Gastroesophageal sphincter (tissue), 4 donors: ENCODE measurements around the gene ZEB2. TPM values are rescaled to one million over a fixed set of nuclear protein-coding genes. Genes with fewer than 3 reads are reported as not detected.

Experiments
- ATAC-seq: fragments of 150-250 bp; one replicate; pipeline ENCODE4 v1.9.1; 2016; ENCODE audit warnings: mild to moderate bottlenecking, moderate library complexity
- H3K27ac ChIP-seq, 4 donors: fragments of 200-600 bp; sonication (generic) in 3 of 4; 1 replicate in 3 of 4; 2 replicates in 1 of 4; pipeline ENCODE4 v1.5.1; 2016 to 2019
- H3K27me3 ChIP-seq: fragments of 200-600 bp; sonication (generic); one replicate; pipeline ENCODE4 v1.5.1; 2019
- H3K36me3 ChIP-seq, 2 donors: fragments of 200-600 bp; sonication (generic); one replicate each; pipeline ENCODE4 v1.5.1; 2019; ENCODE audit warnings: control low read depth in 1 of 2
- H3K4me1 ChIP-seq, 3 donors: fragments of 200-600 bp; sonication (generic); 1 replicate in 2 of 3; 2 replicates in 1 of 3; pipeline ENCODE4 v1.5.1; 2016 to 2019; ENCODE audit warnings: control low read depth in 2 of 3
- H3K4me3 ChIP-seq, 2 donors: fragments of 200-600 bp; sonication (generic); one replicate each; pipeline ENCODE4 v1.5.1; 2019; ENCODE audit warnings: mild to moderate bottlenecking in 1 of 2, moderate library complexity in 1 of 2
- H3K9me3 ChIP-seq, 3 donors: fragments of 200-600 bp; sonication (generic); one replicate each; pipeline ENCODE4 v1.5.1; 2017 to 2019; ENCODE audit warnings: control low read depth in 2 of 3
- EP300 ChIP-seq: sonication (generic); formaldehyde crosslinking; IDR thresholded peaks from one replicate; pipeline ENCODE4 v1.6.1; 2017; ENCODE audit warnings: antibody characterized with exemption, mild to moderate bottlenecking
- POLR2A ChIP-seq, 2 donors: fragments of 450-650 bp; IDR thresholded peaks; one replicate each; pipeline ENCODE4 v1.6.1; 2017; ENCODE audit warnings: antibody characterized with exemption in 2 of 2, mild to moderate bottlenecking in 2 of 2, moderate library complexity in 1 of 2
- POLR2AphosphoS5 ChIP-seq: sonication (generic); formaldehyde crosslinking; IDR thresholded peaks from one replicate; pipeline ENCODE4 v1.6.1; 2017; ENCODE audit warnings: antibody characterized with exemption
- WGBS, 2 donors: methylation state at CpG; one replicate each; pipeline ENCODE4 v1.1.5; 2018; ENCODE audit warnings: low coverage in 1 of 2; 5-methylcytosine and 5-hydroxymethylcytosine counted together
- total RNA-seq, 4 donors: library from RNA; depleted of rRNA; stranded (reverse); fragments of >200 nt; gene quantifications; one replicate each; pipeline ENCODE4 v1.1.0, GENCODE V29; 2016
- TF ChIP-seq, protein P1 (sequence below), 4 experiments: fragments of 200-600 bp in 2 of 4; fragments of 450-650 bp in 2 of 4; sonication (generic) in 1 of 4; IDR thresholded peaks; one replicate each; pipeline ENCODE4 v1.5.1; 2017 to 2019; ENCODE audit warnings: antibody characterized with exemption in 4 of 4, mild to moderate bottlenecking in 2 of 4, moderate library complexity in 2 of 4

Gene ZEB2
- total RNA-seq, 4 donors from 2014 or later, result 42.3 to 95.7 (median 53.8) TPM

DNA sequence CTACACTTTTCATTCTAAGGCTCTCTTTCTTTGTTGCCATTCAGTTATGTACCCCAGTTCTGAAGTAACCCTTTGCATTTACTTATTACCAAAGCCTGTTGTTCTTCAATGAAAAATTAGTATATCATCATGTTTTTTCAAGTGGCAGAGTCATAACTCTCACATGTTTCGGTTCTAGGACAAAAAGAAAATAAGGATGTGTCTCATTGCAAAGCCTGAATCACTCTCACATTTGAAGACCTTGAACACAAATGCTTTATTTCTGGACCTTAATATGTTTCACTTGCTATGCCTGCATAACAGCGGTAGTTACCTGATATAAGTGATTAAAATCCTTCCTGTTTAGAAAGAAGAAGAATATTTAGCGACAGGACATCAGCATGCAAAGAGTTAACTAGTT is 49.1 kb downstream of the ZEB2 start:
- ATAC-seq, result no peak
- no peak overlapping the region for H3K4me3 ChIP-seq
- WGBS, 2 donors, result 63 to 78% methylated on average over 2 to 3 of the region's 3 CpGs
- H3K27ac ChIP-seq, result no peak overlapping the region
- TF ChIP-seq EP300, result no peak
- no peak for TF ChIP-seq POLR2AphosphoS5
- no peak for TF ChIP-seq POLR2A (IDR thresholded peaks at IDR 0.05)
- TF ChIP-seq, protein P1, sequence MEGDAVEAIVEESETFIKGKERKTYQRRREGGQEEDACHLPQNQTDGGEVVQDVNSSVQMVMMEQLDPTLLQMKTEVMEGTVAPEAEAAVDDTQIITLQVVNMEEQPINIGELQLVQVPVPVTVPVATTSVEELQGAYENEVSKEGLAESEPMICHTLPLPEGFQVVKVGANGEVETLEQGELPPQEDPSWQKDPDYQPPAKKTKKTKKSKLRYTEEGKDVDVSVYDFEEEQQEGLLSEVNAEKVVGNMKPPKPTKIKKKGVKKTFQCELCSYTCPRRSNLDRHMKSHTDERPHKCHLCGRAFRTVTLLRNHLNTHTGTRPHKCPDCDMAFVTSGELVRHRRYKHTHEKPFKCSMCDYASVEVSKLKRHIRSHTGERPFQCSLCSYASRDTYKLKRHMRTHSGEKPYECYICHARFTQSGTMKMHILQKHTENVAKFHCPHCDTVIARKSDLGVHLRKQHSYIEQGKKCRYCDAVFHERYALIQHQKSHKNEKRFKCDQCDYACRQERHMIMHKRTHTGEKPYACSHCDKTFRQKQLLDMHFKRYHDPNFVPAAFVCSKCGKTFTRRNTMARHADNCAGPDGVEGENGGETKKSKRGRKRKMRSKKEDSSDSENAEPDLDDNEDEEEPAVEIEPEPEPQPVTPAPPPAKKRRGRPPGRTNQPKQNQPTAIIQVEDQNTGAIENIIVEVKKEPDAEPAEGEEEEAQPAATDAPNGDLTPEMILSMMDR (IDR thresholded peaks at IDR 0.05), result no peak
- no peaks in the 10 kb centered on the region for H3K27me3 ChIP-seq
- peaks cover 0 to 25% (median 0%) of the 10 kb centered on the region in 3 donors for H3K4me1 ChIP-seq
- no peaks in the 10 kb centered on the region for H3K9me3 ChIP-seq
- H3K36me3 ChIP-seq, result no peaks in the 10 kb centered on the region

DNA sequence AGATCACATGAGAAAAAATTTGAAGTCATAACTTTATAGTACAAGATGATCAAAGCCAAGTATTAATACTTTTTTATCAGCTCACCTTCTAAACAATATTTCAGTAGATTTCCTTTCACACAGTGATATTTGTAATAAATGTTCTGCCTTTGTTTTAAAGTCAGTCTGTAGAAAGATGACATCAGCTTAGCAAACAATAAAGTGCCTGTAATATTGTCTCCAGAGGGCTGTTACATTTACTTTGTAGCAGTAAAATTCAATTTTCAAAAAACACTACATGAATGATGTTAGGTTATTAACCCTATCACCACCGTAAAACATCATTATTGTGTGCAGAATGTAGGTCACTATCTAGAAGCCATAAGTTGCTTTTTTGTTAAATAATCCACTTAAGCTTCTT is 49.6 kb downstream of the ZEB2 start:
- 19 to 60% methylated on average over 1 of the region's 1 CpG for WGBS, 2 donors
- no peaks in the 10 kb centered on the region for H3K36me3 ChIP-seq
- ATAC-seq, result no peak
- no peak overlapping the region for H3K4me3 ChIP-seq
- no peaks in the 10 kb centered on the region for H3K27me3 ChIP-seq
- H3K27ac ChIP-seq, result no peak overlapping the region
- no peaks in the 10 kb centered on the region for H3K9me3 ChIP-seq
- TF ChIP-seq, protein P1 (IDR thresholded peaks at IDR 0.05), result no peak
- TF ChIP-seq POLR2A (IDR thresholded peaks at IDR 0.05), result no peak
- no peak for TF ChIP-seq POLR2AphosphoS5
- TF ChIP-seq EP300, result no peak
- peaks cover 0 to 25% (median 0%) of the 10 kb centered on the region in 3 donors for H3K4me1 ChIP-seq

DNA sequence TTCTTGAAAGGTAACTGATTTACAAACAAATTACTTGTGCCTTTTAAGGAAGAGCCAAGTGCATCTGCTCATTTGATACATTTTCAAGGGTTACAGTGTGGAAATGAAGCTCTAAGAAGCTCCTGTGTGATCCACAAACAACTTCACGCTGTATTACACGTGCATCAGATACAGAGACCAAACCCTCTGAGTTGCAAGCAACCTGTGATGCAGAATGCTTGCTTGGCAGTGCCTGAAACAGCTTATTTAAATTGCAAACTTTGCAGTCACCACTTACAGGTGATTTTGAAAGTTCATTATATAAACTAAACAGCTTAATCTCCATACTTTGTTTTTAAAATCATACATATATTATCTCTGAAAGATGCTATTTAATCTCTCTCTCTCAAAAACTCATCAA is 50.1 kb downstream of the ZEB2 start:
- WGBS, 2 donors, result 67 to 78% methylated on average over 2 of the region's 2 CpGs
- H3K36me3 ChIP-seq, result no peaks in the 10 kb centered on the region
- TF ChIP-seq POLR2A (IDR thresholded peaks at IDR 0.05) (no peak), EP300 (no peak), POLR2AphosphoS5 (no peak)
- TF ChIP-seq, protein P1 (IDR thresholded peaks at IDR 0.05), result no peak
- peaks cover 0 to 25% (median 0%) of the 10 kb centered on the region in 3 donors for H3K4me1 ChIP-seq
- H3K9me3 ChIP-seq, result no peaks in the 10 kb centered on the region
- no peak overlapping the region for H3K27ac ChIP-seq
- H3K27me3 ChIP-seq, result no peaks in the 10 kb centered on the region
- no peak overlapping the region for H3K4me3 ChIP-seq
- no peak for ATAC-seq

DNA sequence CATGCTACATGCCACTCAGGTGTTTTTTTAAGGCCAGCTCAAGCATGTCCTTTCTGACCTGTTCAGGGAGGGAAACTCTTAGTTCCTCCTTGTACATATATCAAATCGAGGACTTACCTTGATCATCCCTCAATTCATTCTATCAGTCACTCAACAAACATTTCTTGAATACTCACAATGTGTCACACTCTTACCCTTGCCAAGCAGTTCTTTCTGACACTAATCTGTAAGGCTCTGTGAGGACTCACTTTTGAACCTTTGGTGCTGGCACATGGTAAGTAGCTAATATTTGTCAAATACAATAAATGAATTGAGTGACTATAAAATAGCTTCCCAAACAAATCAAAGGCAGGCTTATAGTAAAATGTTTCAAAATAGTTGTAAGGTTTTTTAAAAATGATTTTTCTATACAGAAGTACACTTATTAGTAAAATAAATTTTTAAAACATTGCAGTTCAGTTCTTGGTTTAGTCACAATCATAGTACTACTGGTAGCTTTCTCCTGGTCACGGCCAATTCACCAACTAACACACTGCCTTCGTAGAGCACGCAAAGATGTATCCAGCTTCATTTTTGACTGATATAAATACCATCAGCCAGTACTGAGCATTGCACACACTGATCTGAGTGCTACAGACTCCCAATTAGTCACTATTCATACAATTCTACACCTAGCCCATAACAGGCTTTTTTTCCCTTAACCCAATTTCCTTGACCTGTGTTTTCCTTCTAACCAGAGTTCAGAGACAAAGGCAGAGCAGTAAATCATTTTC is 50.9 kb downstream of the ZEB2 start:
- no peak for ATAC-seq
- Histone ChIP-seq H3K4me3 (no peak overlapping the region), H3K4me1 (peaks cover 0 to 25% (median 0%) of the 10 kb centered on the region in 3 donors), H3K36me3 (no peaks in the 10 kb centered on the region), H3K9me3 (no peaks in the 10 kb centered on the region), H3K27me3 (no peaks in the 10 kb centered on the region), H3K27ac (no peak overlapping the region)
- 50 to 64% methylated on average over 2 to 4 of the region's 4 CpGs for WGBS, 2 donors
- no peak for TF ChIP-seq EP300
- no peak for TF ChIP-seq POLR2AphosphoS5
- TF ChIP-seq, protein P1 (IDR thresholded peaks at IDR 0.05), result no peak
- no peak for TF ChIP-seq POLR2A (IDR thresholded peaks at IDR 0.05)

DNA sequence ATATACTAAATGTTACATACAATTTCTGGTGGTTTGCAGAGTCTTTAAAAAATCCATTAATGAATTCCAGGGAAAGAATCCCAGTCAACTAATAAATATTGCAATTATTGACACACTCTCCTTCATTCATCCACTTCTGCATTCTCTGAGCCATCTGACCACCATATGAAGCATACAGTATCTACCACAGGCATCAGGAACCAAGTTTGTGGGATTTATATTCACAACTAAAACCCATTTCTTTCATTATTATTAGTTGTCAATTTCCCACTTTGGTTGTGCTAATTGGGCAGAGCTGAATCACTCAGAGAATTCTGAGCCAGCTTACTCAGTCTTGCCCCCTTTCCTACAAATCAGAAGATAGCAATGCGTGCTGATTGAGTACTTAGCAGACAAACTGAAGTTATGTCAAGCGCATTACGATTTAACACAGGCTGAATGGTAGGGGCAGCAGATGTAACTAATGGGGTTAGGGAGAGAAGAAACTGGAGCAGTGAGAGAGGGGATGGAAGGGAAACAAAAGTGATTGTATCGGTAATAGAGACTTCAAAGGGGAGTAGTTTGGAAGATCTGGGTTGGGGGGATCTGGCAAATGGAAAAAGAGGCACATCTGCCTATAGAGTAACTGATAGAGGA is 52.3 kb downstream of the ZEB2 start:
- TF ChIP-seq, protein P1 (IDR thresholded peaks at IDR 0.05), result no peak
- no peak for TF ChIP-seq EP300
- WGBS, 2 donors, result 78 to 100% methylated on average over 1 to 4 of the region's 4 CpGs
- Histone ChIP-seq H3K27ac (no peak overlapping the region), H3K36me3 (no peaks in the 10 kb centered on the region), H3K4me1 (peaks cover 0 to 22% (median 0%) of the 10 kb centered on the region in 3 donors), H3K9me3 (no peaks in the 10 kb centered on the region), H3K27me3 (no peaks in the 10 kb centered on the region), H3K4me3 (no peak overlapping the region)
- ATAC-seq, result no peak
